Measurements from ENCODE around the gene CCR5. TPM values are rescaled to one million over a fixed set of nuclear protein-coding genes. Genes with fewer than 3 reads are reported as not detected.

CCR5 gene
- total RNA-seq, 1 experiment from 2014 or later, result not detected

DNA sequence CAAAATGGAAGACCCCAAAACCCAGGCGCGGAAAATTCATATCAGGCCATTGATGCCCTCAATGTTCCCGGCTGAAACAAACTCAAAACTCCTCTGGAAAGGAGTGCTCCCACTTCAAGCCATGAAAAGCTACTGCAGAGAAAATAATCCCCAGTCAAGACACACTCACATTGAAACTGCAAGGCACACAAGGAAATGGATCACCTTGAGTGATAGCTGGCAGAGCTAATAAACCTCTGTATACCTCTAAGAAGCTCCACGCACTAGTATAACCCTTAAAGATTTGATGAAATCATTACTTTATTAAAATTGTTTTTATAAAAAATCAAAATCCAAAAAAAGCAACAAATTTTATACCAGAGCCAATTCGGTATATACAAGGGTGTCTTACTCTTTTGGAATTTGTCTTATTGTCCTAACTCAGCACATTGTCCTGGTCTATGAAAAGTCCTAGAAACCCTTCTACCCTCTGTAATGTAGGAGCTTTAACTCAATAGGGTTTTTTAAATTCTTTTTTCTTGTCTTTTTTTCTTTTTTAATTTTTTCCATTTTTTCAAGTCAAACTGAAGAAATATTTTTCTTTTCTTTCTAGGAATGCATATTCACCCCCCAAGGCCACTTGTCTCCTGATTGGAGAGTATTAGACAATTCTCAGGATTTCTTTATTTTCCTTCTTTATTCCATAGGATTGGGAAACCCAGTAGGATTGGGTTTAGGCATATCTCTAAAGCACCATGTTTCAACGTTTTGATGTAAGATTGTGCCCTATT is 27.6 kb downstream of the CCR5 start:
- DNase-seq (ENCODE audit: low read depth, low spot score), result no peak
- no peak for TF ChIP-seq POLR2AphosphoS5 (IDR thresholded peaks at IDR 0.05; ENCODE audit: low read depth, low read length)
- TF ChIP-seq, protein P1, sequence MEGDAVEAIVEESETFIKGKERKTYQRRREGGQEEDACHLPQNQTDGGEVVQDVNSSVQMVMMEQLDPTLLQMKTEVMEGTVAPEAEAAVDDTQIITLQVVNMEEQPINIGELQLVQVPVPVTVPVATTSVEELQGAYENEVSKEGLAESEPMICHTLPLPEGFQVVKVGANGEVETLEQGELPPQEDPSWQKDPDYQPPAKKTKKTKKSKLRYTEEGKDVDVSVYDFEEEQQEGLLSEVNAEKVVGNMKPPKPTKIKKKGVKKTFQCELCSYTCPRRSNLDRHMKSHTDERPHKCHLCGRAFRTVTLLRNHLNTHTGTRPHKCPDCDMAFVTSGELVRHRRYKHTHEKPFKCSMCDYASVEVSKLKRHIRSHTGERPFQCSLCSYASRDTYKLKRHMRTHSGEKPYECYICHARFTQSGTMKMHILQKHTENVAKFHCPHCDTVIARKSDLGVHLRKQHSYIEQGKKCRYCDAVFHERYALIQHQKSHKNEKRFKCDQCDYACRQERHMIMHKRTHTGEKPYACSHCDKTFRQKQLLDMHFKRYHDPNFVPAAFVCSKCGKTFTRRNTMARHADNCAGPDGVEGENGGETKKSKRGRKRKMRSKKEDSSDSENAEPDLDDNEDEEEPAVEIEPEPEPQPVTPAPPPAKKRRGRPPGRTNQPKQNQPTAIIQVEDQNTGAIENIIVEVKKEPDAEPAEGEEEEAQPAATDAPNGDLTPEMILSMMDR (IDR thresholded peaks at IDR 0.05), result no peak
- TF ChIP-seq SIN3A (IDR thresholded peaks at IDR 0.05; ENCODE audit: borderline replicate concordance, insufficient read depth, low read depth, low read length), result no peak
- TF ChIP-seq, protein P2, sequence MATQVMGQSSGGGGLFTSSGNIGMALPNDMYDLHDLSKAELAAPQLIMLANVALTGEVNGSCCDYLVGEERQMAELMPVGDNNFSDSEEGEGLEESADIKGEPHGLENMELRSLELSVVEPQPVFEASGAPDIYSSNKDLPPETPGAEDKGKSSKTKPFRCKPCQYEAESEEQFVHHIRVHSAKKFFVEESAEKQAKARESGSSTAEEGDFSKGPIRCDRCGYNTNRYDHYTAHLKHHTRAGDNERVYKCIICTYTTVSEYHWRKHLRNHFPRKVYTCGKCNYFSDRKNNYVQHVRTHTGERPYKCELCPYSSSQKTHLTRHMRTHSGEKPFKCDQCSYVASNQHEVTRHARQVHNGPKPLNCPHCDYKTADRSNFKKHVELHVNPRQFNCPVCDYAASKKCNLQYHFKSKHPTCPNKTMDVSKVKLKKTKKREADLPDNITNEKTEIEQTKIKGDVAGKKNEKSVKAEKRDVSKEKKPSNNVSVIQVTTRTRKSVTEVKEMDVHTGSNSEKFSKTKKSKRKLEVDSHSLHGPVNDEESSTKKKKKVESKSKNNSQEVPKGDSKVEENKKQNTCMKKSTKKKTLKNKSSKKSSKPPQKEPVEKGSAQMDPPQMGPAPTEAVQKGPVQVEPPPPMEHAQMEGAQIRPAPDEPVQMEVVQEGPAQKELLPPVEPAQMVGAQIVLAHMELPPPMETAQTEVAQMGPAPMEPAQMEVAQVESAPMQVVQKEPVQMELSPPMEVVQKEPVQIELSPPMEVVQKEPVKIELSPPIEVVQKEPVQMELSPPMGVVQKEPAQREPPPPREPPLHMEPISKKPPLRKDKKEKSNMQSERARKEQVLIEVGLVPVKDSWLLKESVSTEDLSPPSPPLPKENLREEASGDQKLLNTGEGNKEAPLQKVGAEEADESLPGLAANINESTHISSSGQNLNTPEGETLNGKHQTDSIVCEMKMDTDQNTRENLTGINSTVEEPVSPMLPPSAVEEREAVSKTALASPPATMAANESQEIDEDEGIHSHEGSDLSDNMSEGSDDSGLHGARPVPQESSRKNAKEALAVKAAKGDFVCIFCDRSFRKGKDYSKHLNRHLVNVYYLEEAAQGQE (IDR thresholded peaks at IDR 0.05; ENCODE audit: insufficient read depth in 1 of 2, low read depth in 2 of 2, low read length in 1 of 2), result no peak
- TF ChIP-seq TCF7L2 (IDR thresholded peaks at IDR 0.05; ENCODE audit: low read depth, low read length), result no peak
- no peak for ATAC-seq
- ChIA-PET CTCF (no interaction called here), POLR2A (no interaction called here)
- Histone ChIP-seq H3K9me3 (ENCODE audit: control insufficient read depth, insufficient read depth, low read depth, low read length) (no peaks in the 10 kb centered on the region), H3K4me3 (ENCODE audit: low read depth in 2 of 2, low read length in 2 of 2) (no peak overlapping the region), H3K27ac (ENCODE audit: low read length) (no peak overlapping the region), H3K36me3 (ENCODE audit: control insufficient read depth, insufficient read depth, low read length) (no peaks in the 10 kb centered on the region), H3K27me3 (ENCODE audit: control insufficient read depth, insufficient read depth, low read length) (no peaks in the 10 kb centered on the region), H3K4me1 (ENCODE audit: control insufficient read depth, insufficient read depth, low read length) (no peaks in the 10 kb centered on the region)
- in situ Hi-C loops (cut with HindIII; ENCODE audit: low pct_unique_long_range_greater_than_20kb, low sequenced_read_pairs), result no loop called here
- intact Hi-C loops (cut with micrococcal nuclease; ENCODE audit: unreplicated experiment), result no loop called here
- no TSS peak for BruUV-seq (replicated peaks)

DNA sequence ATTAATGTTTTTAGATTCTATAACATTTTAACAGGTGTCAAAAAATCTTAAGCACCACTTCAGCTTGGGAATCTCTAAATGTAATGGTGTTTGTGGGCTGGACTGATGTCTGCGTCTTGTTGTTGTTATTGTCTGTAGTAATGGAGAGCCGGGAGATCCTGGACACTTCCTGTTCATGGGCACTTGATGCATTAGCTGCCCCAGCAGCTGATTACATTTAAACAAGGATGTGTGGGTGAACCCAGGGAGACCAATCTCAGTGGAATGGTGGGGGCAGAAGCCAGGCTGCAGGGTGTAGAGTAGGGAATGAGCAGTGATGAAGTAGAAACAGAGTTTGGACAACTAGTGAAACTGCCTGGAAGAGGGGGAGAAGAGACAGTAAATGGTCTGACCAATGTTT is 28.4 kb downstream of the CCR5 start:
- ATAC-seq (no peak), DNase-seq (ENCODE audit: low read depth, low spot score) (no peak)
- intact Hi-C loops (cut with micrococcal nuclease; ENCODE audit: unreplicated experiment), result no loop called here
- CTCF ChIA-PET, result no interaction called here
- Histone ChIP-seq H3K27ac (ENCODE audit: low read length) (no peak overlapping the region), H3K4me1 (ENCODE audit: control insufficient read depth, insufficient read depth, low read length) (no peaks in the 10 kb centered on the region), H3K9me3 (ENCODE audit: control insufficient read depth, insufficient read depth, low read depth, low read length) (no peaks in the 10 kb centered on the region), H3K27me3 (ENCODE audit: control insufficient read depth, insufficient read depth, low read length) (no peaks in the 10 kb centered on the region), H3K4me3 (ENCODE audit: low read depth in 2 of 2, low read length in 2 of 2) (no peak overlapping the region), H3K36me3 (ENCODE audit: control insufficient read depth, insufficient read depth, low read length) (no peaks in the 10 kb centered on the region)
- POLR2A ChIA-PET, result no interaction called here
- in situ Hi-C loops (cut with HindIII; ENCODE audit: low pct_unique_long_range_greater_than_20kb, low sequenced_read_pairs), result no loop called here
- TF ChIP-seq TCF7L2 (IDR thresholded peaks at IDR 0.05; ENCODE audit: low read depth, low read length) (no peak), SIN3A (IDR thresholded peaks at IDR 0.05; ENCODE audit: borderline replicate concordance, insufficient read depth, low read depth, low read length) (no peak), POLR2AphosphoS5 (IDR thresholded peaks at IDR 0.05; ENCODE audit: low read depth, low read length) (no peak)
- TF ChIP-seq, protein P2 (IDR thresholded peaks at IDR 0.05; ENCODE audit: insufficient read depth in 1 of 2, low read depth in 2 of 2, low read length in 1 of 2), result no peak
- TF ChIP-seq, protein P1 (IDR thresholded peaks at IDR 0.05), result no peak
- BruUV-seq (replicated peaks), result no TSS peak

Data from Panc1 (cell line).